HCT116 (cell line): ENCODE measurements around the gene PRKN. TPM values are rescaled to one million over a fixed set of nuclear protein-coding genes. Genes with fewer than 3 reads are reported as not detected.

Source experiments
- ATAC-seq: fragments of 200-7000 bp; cut with Tn5 transposase; 2 replicates; pipeline ENCODE4 v1.9.1; 2020; ENCODE audit warnings: mild to moderate bottlenecking, moderate library complexity
- BruUV-seq: library from RNA; stranded (reverse); fragments of 400-500 nt; replicated peaks from 2 replicates; lab custom pipeline; 2021; lab: Mats Ljungman, UMichigan
- CTCF ChIA-PET: fragments of 300-600 bp; sonication (Branson Sonifier 250); formaldehyde crosslinking; loops from one replicate; lab custom pipeline; 2021; ENCODE audit warnings: antibody characterized with exemption; lab: Charles Lee
- POLR2A ChIA-PET: fragments of 300-600, 350-600 bp; sonication (Branson Sonifier 250); formaldehyde crosslinking; loops from one replicate; lab custom pipeline; 2021; ENCODE audit warnings: antibody characterized with exemption; lab: Charles Lee
- RAD21 ChIA-PET, 2 experiments: fragments of 300-600 bp; sonication (Branson Sonifier 250); formaldehyde crosslinking; loops; one replicate each; lab custom pipeline; 2023; ENCODE audit warnings: low total read pairs in 2 of 2; ENCODE audit not compliant: uncharacterized antibody in 2 of 2, unreplicated experiment in 2 of 2, low non-redundant PET in 1 of 2; lab: Charles Lee
- DNase-seq: peaks from one replicate; pipeline ENCODE4 v3.0.0-alpha.2; 2010; ENCODE audit warnings: low read depth, low spot score
- H2AFZ ChIP-seq: fragments of 200-600 bp; shearing (Covaris generic), sonication (generic); 2 replicates; pipeline ENCODE4 v1.6.1; 2017; ENCODE audit warnings: low read depth, mixed run types, mixed read lengths, antibody characterized with exemption, low read length; ENCODE audit not compliant: poor library complexity, severe bottlenecking
- H3K27ac ChIP-seq: 2 replicates; pipeline ENCODE4 v1.5.1; 2012; ENCODE audit warnings: low read depth, low read length
- H3K27me3 ChIP-seq: fragments of 200-600 bp; sonication (generic); 2 replicates; pipeline ENCODE4 v1.6.1; 2016; ENCODE audit warnings: mixed run types, low read length, mixed read lengths; ENCODE audit not compliant: insufficient read depth
- H3K36me3 ChIP-seq, 2 experiments: fragments of 200-500 bp in 1 of 2; fragments of 200-600 bp in 1 of 2; sonication (Bioruptor generic) in 1 of 2; sonication (generic) in 1 of 2; 2 replicates each; pipeline versions ENCODE4 v1.5.1 to v1.6.1; 2014 to 2016; ENCODE audit warnings: low read length in 2 of 2, inconsistent platforms in 1 of 2, mixed read lengths in 1 of 2, mixed run types in 1 of 2; ENCODE audit not compliant: insufficient read depth in 2 of 2, control insufficient read depth in 1 of 2
- H3K4me1 ChIP-seq, 2 experiments: fragments of 200-600 bp in 1 of 2; sonication (generic) in 1 of 2; 2 replicates each; pipeline versions ENCODE4 v1.5.1 to v1.6.1; 2012 to 2017; ENCODE audit warnings: low read length in 2 of 2, inconsistent platforms in 1 of 2, mild to moderate bottlenecking in 1 of 2, mixed read lengths in 1 of 2, mixed run types in 1 of 2, moderate library complexity in 1 of 2; ENCODE audit not compliant: insufficient read depth in 2 of 2, control insufficient read depth in 1 of 2
- H3K4me2 ChIP-seq: fragments of 200-600 bp; sonication (generic); 2 replicates; pipeline ENCODE4 v1.6.1; 2017; ENCODE audit warnings: mixed run types, low read length, mixed read lengths
- H3K4me3 ChIP-seq, 2 experiments: fragments of 200-600 bp in 1 of 2; sonication (generic) in 1 of 2; replicated peaks in 1 of 2; 2 replicates each; pipeline ENCODE4 v1.5.1; 2011 to 2016; ENCODE audit warnings: low read length in 2 of 2, control low read depth in 1 of 2, low read depth in 1 of 2, mild to moderate bottlenecking in 1 of 2, mixed read lengths in 1 of 2, mixed run types in 1 of 2
- H3K79me2 ChIP-seq: fragments of 200-600 bp; sonication (generic); 2 replicates; pipeline ENCODE4 v1.6.1; 2017; ENCODE audit warnings: mild to moderate bottlenecking, mixed run types, low read length, moderate library complexity, mixed read lengths; ENCODE audit not compliant: insufficient read depth
- H3K9ac ChIP-seq: fragments of 200-600 bp; sonication (generic); 2 replicates; pipeline ENCODE4 v1.6.1; 2016; ENCODE audit warnings: low read length, mixed read lengths
- H3K9me2 ChIP-seq: fragments of 200-600 bp; sonication (generic), shearing (Covaris generic); 2 replicates; pipeline ENCODE4 v1.6.1; 2017; ENCODE audit warnings: mixed run types, mild to moderate bottlenecking, moderate library complexity; ENCODE audit not compliant: insufficient read depth
- H3K9me3 ChIP-seq, 2 experiments: fragments of 200-500 bp in 1 of 2; fragments of 200-600 bp in 1 of 2; sonication (Bioruptor generic) in 1 of 2; sonication (generic) in 1 of 2; 2 replicates each; pipeline ENCODE4 v1.6.1; 2014 to 2017; ENCODE audit warnings: low read length in 2 of 2, mixed read lengths in 2 of 2, inconsistent platforms in 1 of 2, low read depth in 1 of 2, mild to moderate bottlenecking in 1 of 2, mixed run types in 1 of 2, moderate library complexity in 1 of 2; ENCODE audit not compliant: control insufficient read depth in 1 of 2, insufficient read depth in 1 of 2
- H4K20me1 ChIP-seq: fragments of 200-600 bp; sonication (generic), shearing (Covaris generic); 2 replicates; pipeline ENCODE4 v1.6.1; 2017; ENCODE audit warnings: mixed run types, mild to moderate bottlenecking, moderate library complexity; ENCODE audit not compliant: insufficient read depth
- CBX3 ChIP-seq: IDR thresholded peaks from 2 replicates; pipeline ENCODE4 v1.6.1; 2012; ENCODE audit warnings: low read depth
- EGR1 ChIP-seq: IDR thresholded peaks from 2 replicates; pipeline ENCODE4 v1.6.1; 2012; ENCODE audit warnings: low read depth
- EZH2 ChIP-seq: fragments of 200-600 bp; sonication (generic); IDR thresholded peaks from 2 replicates; pipeline ENCODE4 v1.6.1; 2017; ENCODE audit warnings: antibody characterized with exemption, mixed run types
- FOSL1 ChIP-seq: IDR thresholded peaks from 2 replicates; pipeline ENCODE4 v1.6.1; 2012; ENCODE audit warnings: low read depth
- JUND ChIP-seq: IDR thresholded peaks from 2 replicates; pipeline ENCODE4 v1.6.1; 2012
- POLR2A ChIP-seq: IDR thresholded peaks from 2 replicates; pipeline ENCODE4 v1.7.0; 2011; ENCODE audit warnings: borderline replicate concordance; ENCODE audit not compliant: insufficient read depth, insufficient read length; ENCODE audit errors: extremely low read depth
- POLR2AphosphoS5 ChIP-seq: IDR thresholded peaks from 2 replicates; pipeline ENCODE4 v1.6.1; 2011; ENCODE audit warnings: mild to moderate bottlenecking, low read depth, low read length, moderate library complexity
- SP1 ChIP-seq: IDR thresholded peaks from 2 replicates; pipeline ENCODE4 v1.6.1; 2012; ENCODE audit warnings: low read depth
- SRF ChIP-seq: IDR thresholded peaks from 2 replicates; pipeline ENCODE4 v1.6.1; 2012; ENCODE audit warnings: low read depth
- TCF7L2 ChIP-seq: IDR thresholded peaks from 2 replicates; pipeline ENCODE4 v1.7.0; 2011; ENCODE audit warnings: borderline replicate concordance, inconsistent platforms; ENCODE audit not compliant: insufficient read depth, insufficient read length; ENCODE audit errors: extremely low read depth
- ZFX ChIP-seq: fragments of 450-650 bp; IDR thresholded peaks from 2 replicates; pipeline ENCODE4 v1.6.1; 2017
- intact Hi-C: fragments of 100-400 bp; cut with micrococcal nuclease; formaldehyde crosslinking; loops from 2 replicates; pipeline ENCODE4 v1.10.0; 2022
- total RNA-seq: library from RNA; stranded (reverse); gene quantifications from one replicate; pipeline ENCODE4 v1.2.1, GENCODE V29; 2021; ENCODE audit not compliant: unreplicated experiment
- TF ChIP-seq, protein P1 (sequence below): IDR thresholded peaks from 2 replicates; pipeline ENCODE4 v1.6.1; 2011; ENCODE audit warnings: mild to moderate bottlenecking, low read length, moderate library complexity; ENCODE audit not compliant: insufficient replicate concordance; ENCODE audit errors: extremely low read depth
- TF ChIP-seq, protein P2 (sequence below): IDR thresholded peaks from 2 replicates; pipeline ENCODE4 v1.6.1; 2012

PRKN gene
- total RNA-seq, 1 experiment from 2014 or later, result 2.6 TPM

DNA sequence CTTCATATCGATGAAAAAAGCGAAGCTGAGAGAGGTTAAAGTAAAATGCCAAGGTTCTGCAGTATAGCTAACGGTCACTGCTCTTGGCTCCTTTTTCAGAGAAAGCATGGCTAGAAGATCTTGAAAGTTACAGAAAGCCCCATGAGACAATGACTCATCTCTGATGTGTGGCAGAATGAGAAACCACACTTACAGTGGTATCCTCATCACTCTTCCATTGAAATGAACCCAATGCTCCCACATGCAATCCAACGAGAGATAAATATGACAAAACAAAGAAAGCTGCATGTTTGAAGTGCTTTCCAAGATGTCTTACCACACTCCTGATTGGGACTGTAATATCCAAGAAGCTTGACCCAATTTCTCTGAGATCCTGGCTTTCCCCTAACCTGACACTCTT, 694.9 kb downstream of the PRKN start:
- DNase-seq (no peak), ATAC-seq (no peak)
- Histone ChIP-seq H3K27ac (no peak overlapping the region), H3K36me3 (no peaks in the 10 kb centered on the region), H3K9me3 (no peaks in the 10 kb centered on the region), H3K4me3 (no peak overlapping the region), H3K9ac (no peak overlapping the region), H3K27me3 (no peaks in the 10 kb centered on the region), H3K79me2 (no peaks in the 10 kb centered on the region), H3K9me2 (no peaks in the 10 kb centered on the region), H4K20me1 (no peaks in the 10 kb centered on the region), H3K4me2 (no peak overlapping the region), H3K4me1 (no peaks in the 10 kb centered on the region), H2AFZ (no peak overlapping the region)
- RAD21 ChIA-PET, result no interaction called here
- BruUV-seq, result no TSS peak
- TF ChIP-seq POLR2A (no peak), TCF7L2 (no peak), ZFX (no peak), SP1 (no peak)
- TF ChIP-seq, protein P1, sequence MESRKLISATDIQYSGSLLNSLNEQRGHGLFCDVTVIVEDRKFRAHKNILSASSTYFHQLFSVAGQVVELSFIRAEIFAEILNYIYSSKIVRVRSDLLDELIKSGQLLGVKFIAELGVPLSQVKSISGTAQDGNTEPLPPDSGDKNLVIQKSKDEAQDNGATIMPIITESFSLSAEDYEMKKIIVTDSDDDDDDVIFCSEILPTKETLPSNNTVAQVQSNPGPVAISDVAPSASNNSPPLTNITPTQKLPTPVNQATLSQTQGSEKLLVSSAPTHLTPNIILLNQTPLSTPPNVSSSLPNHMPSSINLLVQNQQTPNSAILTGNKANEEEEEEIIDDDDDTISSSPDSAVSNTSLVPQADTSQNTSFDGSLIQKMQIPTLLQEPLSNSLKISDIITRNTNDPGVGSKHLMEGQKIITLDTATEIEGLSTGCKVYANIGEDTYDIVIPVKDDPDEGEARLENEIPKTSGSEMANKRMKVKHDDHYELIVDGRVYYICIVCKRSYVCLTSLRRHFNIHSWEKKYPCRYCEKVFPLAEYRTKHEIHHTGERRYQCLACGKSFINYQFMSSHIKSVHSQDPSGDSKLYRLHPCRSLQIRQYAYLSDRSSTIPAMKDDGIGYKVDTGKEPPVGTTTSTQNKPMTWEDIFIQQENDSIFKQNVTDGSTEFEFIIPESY, result no peak
- CTCF ChIA-PET, result no interaction called here
- intact Hi-C loops, result no loop called here
- POLR2A ChIA-PET, result no interaction called here

DNA sequence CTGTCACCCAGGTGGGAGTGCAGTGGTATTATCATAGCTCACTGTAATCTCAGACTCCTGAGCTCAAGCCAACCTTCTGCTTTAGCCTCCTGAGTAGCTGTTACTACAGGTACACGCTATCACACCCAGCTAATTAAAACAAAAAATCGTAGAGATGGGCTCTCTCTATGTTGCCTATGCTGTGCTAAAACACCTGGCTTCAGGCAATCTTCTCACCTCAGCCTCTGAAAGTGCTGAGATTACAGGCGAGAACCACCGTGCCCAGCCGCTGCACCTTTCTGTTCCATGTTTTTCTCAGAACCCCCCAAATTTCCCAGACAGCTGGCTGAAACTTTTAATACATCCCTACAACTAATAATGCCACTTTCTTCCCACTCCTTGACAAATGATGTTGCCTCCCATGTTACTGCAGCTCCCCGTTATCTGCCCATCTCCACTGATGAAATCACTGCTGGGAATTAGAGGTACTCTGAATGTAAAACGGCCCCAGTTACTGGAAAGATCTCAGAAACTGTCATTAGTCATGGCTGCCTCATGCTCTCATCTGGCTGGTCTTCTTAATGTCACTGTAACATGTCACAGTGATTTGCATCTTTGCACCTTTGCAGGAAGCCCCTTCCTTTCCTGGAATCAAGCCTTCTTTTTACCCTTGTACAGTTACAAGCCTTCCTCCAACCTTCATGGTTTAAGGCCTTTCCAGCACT, 697.5 kb downstream of the PRKN start:
- ATAC-seq (no peak), DNase-seq (no peak)
- ChIA-PET CTCF (interaction anchor here (0.6 kb wide), 1 partner anchor 15 kb away, joined by 3 read pairs; no protein-coding TSS in a partner anchor), POLR2A (no interaction called here), RAD21 (no interaction called here)
- Histone ChIP-seq H2AFZ (no peak overlapping the region), H3K9me3 (no peaks in the 10 kb centered on the region), H3K4me3 (no peak overlapping the region), H3K79me2 (no peaks in the 10 kb centered on the region), H3K9ac (no peak overlapping the region), H3K36me3 (no peaks in the 10 kb centered on the region), H3K4me2 (no peak overlapping the region), H3K27ac (no peak overlapping the region), H3K9me2 (no peaks in the 10 kb centered on the region), H4K20me1 (no peaks in the 10 kb centered on the region), H3K27me3 (no peaks in the 10 kb centered on the region), H3K4me1 (no peaks in the 10 kb centered on the region)
- TF ChIP-seq POLR2A (no peak), SRF (no peak), SP1 (no peak), EGR1 (no peak), ZFX (no peak), TCF7L2 (no peak), FOSL1 (no peak), CBX3 (no peak), POLR2AphosphoS5 (no peak), JUND (no peak), EZH2 (no peak)
- TF ChIP-seq, protein P2, sequence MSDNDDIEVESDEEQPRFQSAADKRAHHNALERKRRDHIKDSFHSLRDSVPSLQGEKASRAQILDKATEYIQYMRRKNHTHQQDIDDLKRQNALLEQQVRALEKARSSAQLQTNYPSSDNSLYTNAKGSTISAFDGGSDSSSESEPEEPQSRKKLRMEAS, result no peak
- TF ChIP-seq, protein P1, result no peak
- intact Hi-C loops, result no loop called here
- BruUV-seq, result no TSS peak
